ENCODE measurements around the gene GPR65.

Gene GPR65

GRCh38 chr14:88044444-88044758, 39.5 kb downstream of the GPR65 start:
- Histone ChIP-seq H3K4me1 (no peaks in the 10 kb centered on the region), H3K4me3 (ENCODE audit: low read depth, low read length) (no peak overlapping the region), H3K27me3 (no peaks in the 10 kb centered on the region), H3K36me3 (no peaks in the 10 kb centered on the region), H3K9me3 (no peaks in the 10 kb centered on the region)
- no peak for TF ChIP-seq CTCF (IDR thresholded peaks at IDR 0.05; ENCODE audit: low read depth, low read length)
- no peak for DNase-seq

DNA sequence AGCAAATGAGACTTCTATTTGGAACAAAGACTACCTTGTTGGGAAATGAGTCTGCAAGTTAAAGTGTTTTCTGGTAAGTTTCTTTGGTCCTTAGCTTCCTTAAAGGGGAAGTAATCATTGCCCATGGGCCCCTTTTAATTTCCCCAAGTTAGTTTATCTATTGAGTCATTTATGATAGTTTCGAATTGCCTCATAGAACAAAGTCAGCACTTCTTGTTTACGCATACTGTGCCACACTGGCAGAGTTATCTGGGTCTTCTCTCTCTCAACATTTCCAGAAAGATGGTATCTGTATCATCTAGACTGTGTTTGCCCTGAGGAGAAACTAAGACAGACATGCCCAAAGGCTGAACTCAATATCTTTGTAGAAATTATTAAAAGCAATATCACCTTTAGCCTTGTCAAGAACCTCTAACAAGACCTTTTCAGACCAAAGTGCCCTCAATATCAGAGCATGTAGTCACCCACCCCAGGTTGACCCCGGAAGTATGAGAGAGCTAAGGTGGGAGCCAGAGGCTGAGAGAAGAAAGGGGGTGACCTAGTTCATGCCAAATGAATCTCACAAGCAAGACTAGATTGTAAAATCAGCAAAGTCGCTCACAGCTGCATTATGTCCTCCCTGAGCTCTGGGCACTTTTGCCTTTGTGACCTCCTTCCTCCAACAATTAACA, 40.0 kb downstream of the GPR65 start:
- no peaks in the 10 kb centered on the region for H3K27me3 ChIP-seq
- no peak for DNase-seq
- no peak for TF ChIP-seq CTCF (IDR thresholded peaks at IDR 0.05; ENCODE audit: low read depth, low read length)
- no peaks in the 10 kb centered on the region for H3K9me3 ChIP-seq
- H3K36me3 ChIP-seq: no peaks in the 10 kb centered on the region
- no peak overlapping the region for H3K4me3 ChIP-seq (ENCODE audit: low read depth, low read length)
- H3K4me1 ChIP-seq: no peaks in the 10 kb centered on the region

DNA sequence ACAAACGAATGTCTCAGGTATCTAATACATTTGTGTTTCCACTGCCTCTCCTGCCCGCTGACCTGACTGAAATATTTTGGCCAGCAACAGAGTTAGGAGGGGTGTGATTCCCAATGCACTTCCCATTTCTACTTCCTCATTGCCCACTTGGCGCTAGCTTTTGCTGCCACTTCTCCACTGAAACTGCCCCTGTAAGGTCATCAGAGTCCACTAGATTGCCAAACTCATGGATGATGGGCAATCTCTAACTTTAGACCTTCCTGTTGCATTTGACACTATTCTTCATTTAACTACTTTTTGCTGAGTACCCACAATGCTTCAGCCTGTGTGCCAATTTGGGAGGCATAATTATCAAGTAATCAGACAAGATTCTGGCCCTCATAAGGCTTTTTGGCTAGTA, 40.8 kb downstream of the GPR65 start:
- no peak for TF ChIP-seq CTCF (IDR thresholded peaks at IDR 0.05; ENCODE audit: low read depth, low read length)
- no peak overlapping the region for H3K4me3 ChIP-seq (ENCODE audit: low read depth, low read length)
- H3K27me3 ChIP-seq: no peaks in the 10 kb centered on the region
- no peaks in the 10 kb centered on the region for H3K36me3 ChIP-seq
- DNase-seq: no peak
- H3K4me1 ChIP-seq: no peaks in the 10 kb centered on the region
- no peaks in the 10 kb centered on the region for H3K9me3 ChIP-seq

DNA sequence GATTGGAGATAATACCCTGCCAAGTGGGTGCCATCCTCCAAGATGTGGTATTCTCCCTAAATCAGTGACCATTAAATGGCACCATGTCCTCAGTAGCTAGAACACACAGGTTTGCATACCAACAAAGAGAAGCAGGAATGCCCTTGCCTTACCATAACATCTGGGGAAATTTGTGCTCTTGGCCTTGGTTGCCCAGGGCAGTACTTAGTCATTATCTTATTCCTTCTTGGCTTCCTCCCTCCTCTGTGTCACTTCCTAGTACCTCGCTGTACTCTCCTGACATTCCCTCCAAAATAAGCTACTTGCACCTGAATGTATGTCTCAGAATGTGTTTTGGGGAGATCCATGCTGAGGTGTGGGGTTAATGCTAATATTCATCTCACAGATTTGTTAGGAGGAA, 43.4 kb downstream of the GPR65 start:
- TF ChIP-seq CTCF (IDR thresholded peaks at IDR 0.05; ENCODE audit: low read depth, low read length): no peak
- Histone ChIP-seq H3K9me3 (no peaks in the 10 kb centered on the region), H3K36me3 (no peaks in the 10 kb centered on the region), H3K4me1 (no peaks in the 10 kb centered on the region), H3K27me3 (no peaks in the 10 kb centered on the region), H3K4me3 (ENCODE audit: low read depth, low read length) (no peak overlapping the region)
- no peak for DNase-seq

- Histone ChIP-seq H3K4me1 (no peaks in the 10 kb centered on the region), H3K4me3 (ENCODE audit: low read depth, low read length) (no peak overlapping the region), H3K9me3 (no peaks in the 10 kb centered on the region), H3K36me3 (no peaks in the 10 kb centered on the region), H3K27me3 (no peaks in the 10 kb centered on the region)
- DNase-seq: no peak
- TF ChIP-seq CTCF (IDR thresholded peaks at IDR 0.05; ENCODE audit: low read depth, low read length): no peak
Observed at GRCh38 chr14:88049266-88049665, 44.3 kb downstream of the GPR65 start.

- no peak for DNase-seq
- H3K4me3 ChIP-seq (ENCODE audit: low read depth, low read length): no peak overlapping the region
- no peaks in the 10 kb centered on the region for H3K27me3 ChIP-seq
- H3K36me3 ChIP-seq: no peaks in the 10 kb centered on the region
- H3K9me3 ChIP-seq: no peaks in the 10 kb centered on the region
- TF ChIP-seq CTCF (IDR thresholded peaks at IDR 0.05; ENCODE audit: low read depth, low read length): no peak
- no peaks in the 10 kb centered on the region for H3K4me1 ChIP-seq
Observed at GRCh38 chr14:88049936-88050335, 45.0 kb downstream of the GPR65 start.
